GM12878 (cell line): Measurements from ENCODE around the gene OR2A12.

Source experiments
- BACH1 ChIP-seq: fragments of 450-650 bp; IDR thresholded peaks from 2 replicates; pipeline ENCODE4 v1.6.1; 2017; ENCODE audit warnings: mild to moderate bottlenecking, borderline replicate concordance
- CTCF ChIP-seq, 3 experiments: IDR thresholded peaks in 2 of 3; conservative IDR thresholded peaks in 1 of 3; 2 replicates each; pipeline ENCODE4 v1.5.1; 2011; ENCODE audit warnings: low read depth in 3 of 3, low read length in 3 of 3, mild to moderate bottlenecking in 3 of 3, control low read depth in 2 of 3, moderate library complexity in 2 of 3, inconsistent platforms in 1 of 3, mixed read lengths in 1 of 3; ENCODE audit not compliant: control insufficient read depth in 2 of 3, insufficient read depth in 1 of 3; ENCODE audit errors: extremely low read depth in 1 of 3
- HDAC2 ChIP-seq: fragments of 200-600 bp; sonication (generic); IDR thresholded peaks from 2 replicates; pipeline ENCODE4 v1.6.1; 2017
- PAX5 ChIP-seq: IDR thresholded peaks from 2 replicates; pipeline ENCODE4 v1.6.1; 2011; ENCODE audit warnings: low read depth, low read length, borderline replicate concordance
- POLR2A ChIP-seq: IDR thresholded peaks from 2 replicates; pipeline ENCODE4 v1.6.1; 2011; ENCODE audit warnings: low read depth, mild to moderate bottlenecking, low read length
- USF2 ChIP-seq: IDR thresholded peaks from 2 replicates; pipeline ENCODE4 v1.6.1; 2011; ENCODE audit warnings: low read depth, low read length, improper control_type of control experiment, borderline replicate concordance
- ZNF274 ChIP-seq: IDR thresholded peaks from one replicate; pipeline ENCODE4 v1.8.0; 2011; ENCODE audit not compliant: insufficient read length, insufficient read depth
- TF ChIP-seq, protein P1 (sequence below): IDR thresholded peaks from 2 replicates; pipeline ENCODE4 v1.6.1; 2012; ENCODE audit warnings: low read depth, low read length, improper control_type of control experiment

DNA sequence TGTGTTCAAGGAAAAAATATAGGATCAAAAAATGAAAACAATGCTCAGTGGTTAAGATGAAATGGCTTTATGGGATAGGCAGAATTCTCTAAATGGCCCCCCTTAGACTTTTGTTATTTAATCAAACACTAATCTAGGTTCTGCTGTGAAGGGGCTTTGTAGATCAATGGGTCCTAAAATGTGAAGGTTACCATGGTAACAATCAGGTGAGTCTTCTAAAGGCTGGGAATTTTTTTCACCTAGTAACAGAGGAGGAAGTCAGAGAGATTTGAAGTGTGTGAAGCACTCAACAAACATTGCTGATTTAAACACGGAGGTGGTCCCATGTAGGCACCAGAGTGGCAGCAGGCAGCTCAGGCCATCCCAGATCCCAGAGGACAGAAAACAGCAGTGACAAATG lies 48.0 kb downstream of the OR2A12 start:
- TF ChIP-seq, protein P1, sequence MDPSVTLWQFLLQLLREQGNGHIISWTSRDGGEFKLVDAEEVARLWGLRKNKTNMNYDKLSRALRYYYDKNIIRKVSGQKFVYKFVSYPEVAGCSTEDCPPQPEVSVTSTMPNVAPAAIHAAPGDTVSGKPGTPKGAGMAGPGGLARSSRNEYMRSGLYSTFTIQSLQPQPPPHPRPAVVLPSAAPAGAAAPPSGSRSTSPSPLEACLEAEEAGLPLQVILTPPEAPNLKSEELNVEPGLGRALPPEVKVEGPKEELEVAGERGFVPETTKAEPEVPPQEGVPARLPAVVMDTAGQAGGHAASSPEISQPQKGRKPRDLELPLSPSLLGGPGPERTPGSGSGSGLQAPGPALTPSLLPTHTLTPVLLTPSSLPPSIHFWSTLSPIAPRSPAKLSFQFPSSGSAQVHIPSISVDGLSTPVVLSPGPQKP, result no peak
- no peak for TF ChIP-seq HDAC2
- TF ChIP-seq POLR2A, result no peak
- no peak for TF ChIP-seq ZNF274
- TF ChIP-seq CTCF (IDR thresholded peaks at IDR 0.05 in 2 of 3, conservative IDR thresholded peaks at IDR 0.05 in 1 of 3; ENCODE audit: control insufficient read depth in 2 of 3, extremely low read depth in 1 of 3, insufficient read depth in 1 of 3, low read depth in 3 of 3, low read length in 3 of 3), result no peak
- TF ChIP-seq USF2, result no peak
- no peak for TF ChIP-seq BACH1
- TF ChIP-seq PAX5, result no peak
